HG03469 (cell line): Measurements from ENCODE around the gene EFNA5.
"Not testable (repeated sequence)": the region's sequence is repeated elsewhere in the genome, so short reads cannot be mapped to it uniquely, and the experiment has no call there.

Experiments
- ATAC-seq: cut with Tn5 transposase; IDR thresholded peaks from one replicate; pipeline ENCODE4 v1.9.1; 2021; ENCODE audit warnings: mild to moderate bottlenecking, moderate library complexity, moderate number of reproducible peaks; ENCODE audit not compliant: unreplicated experiment

Gene EFNA5

GRCh38 chr5:107437154-107437553, 233.6 kb downstream of the EFNA5 start:
- ATAC-seq, result no peak

- no peak for ATAC-seq
Measured at GRCh38 chr5:107436201-107436600, 234.5 kb downstream of the EFNA5 start.

GRCh38 chr5:107435061-107435460, 235.7 kb downstream of the EFNA5 start:
- no peak for ATAC-seq

- not testable (repeated sequence) for ATAC-seq
Measured at GRCh38 chr5:107433646-107434045, 237.1 kb downstream of the EFNA5 start.

GRCh38 chr5:107431998-107432397, 238.7 kb downstream of the EFNA5 start:
- no peak for ATAC-seq

- no peak for ATAC-seq
Measured at GRCh38 chr5:107431536-107431935, 239.2 kb downstream of the EFNA5 start.

- ATAC-seq, result no peak
Measured at GRCh38 chr5:107430071-107430625, 240.6 kb downstream of the EFNA5 start.

GRCh38 chr5:107428303-107428813, 242.4 kb downstream of the EFNA5 start:
- no peak for ATAC-seq

GRCh38 chr5:107426872-107427271, 243.9 kb downstream of the EFNA5 start:
- ATAC-seq, result no peak

GRCh38 chr5:107426209-107426608, 244.5 kb downstream of the EFNA5 start:
- no peak for ATAC-seq

- ATAC-seq, result no peak
Measured at GRCh38 chr5:107425541-107426031, 245.2 kb downstream of the EFNA5 start.

- no peak for ATAC-seq
Measured at GRCh38 chr5:107424491-107424890, 246.2 kb downstream of the EFNA5 start.

GRCh38 chr5:107422494-107422893, 248.2 kb downstream of the EFNA5 start:
- no peak for ATAC-seq

- ATAC-seq, result no peak
Measured at GRCh38 chr5:107419498-107419897, 251.2 kb downstream of the EFNA5 start.

- ATAC-seq, result no peak
Measured at GRCh38 chr5:107418902-107419301, 251.8 kb downstream of the EFNA5 start.

GRCh38 chr5:107418071-107418470, 252.7 kb downstream of the EFNA5 start:
- ATAC-seq, result no peak

- ATAC-seq, result no peak
Measured at GRCh38 chr5:107415762-107416161, 255.0 kb downstream of the EFNA5 start.

- ATAC-seq, result no peak
Measured at GRCh38 chr5:107414802-107415201, 255.9 kb downstream of the EFNA5 start.

- no peak for ATAC-seq
Measured at GRCh38 chr5:107413754-107414153, 257.0 kb downstream of the EFNA5 start.

- ATAC-seq, result no peak
Measured at GRCh38 chr5:107408564-107408963, 262.2 kb downstream of the EFNA5 start.

- no peak for ATAC-seq
Measured at GRCh38 chr5:107407713-107408298, 262.9 kb downstream of the EFNA5 start.

- ATAC-seq, result no peak
Measured at GRCh38 chr5:107404595-107405374, 266.0 kb downstream of the EFNA5 start.
